ENCODE results near the gene TLN1.

The TLN1 gene

DNA sequence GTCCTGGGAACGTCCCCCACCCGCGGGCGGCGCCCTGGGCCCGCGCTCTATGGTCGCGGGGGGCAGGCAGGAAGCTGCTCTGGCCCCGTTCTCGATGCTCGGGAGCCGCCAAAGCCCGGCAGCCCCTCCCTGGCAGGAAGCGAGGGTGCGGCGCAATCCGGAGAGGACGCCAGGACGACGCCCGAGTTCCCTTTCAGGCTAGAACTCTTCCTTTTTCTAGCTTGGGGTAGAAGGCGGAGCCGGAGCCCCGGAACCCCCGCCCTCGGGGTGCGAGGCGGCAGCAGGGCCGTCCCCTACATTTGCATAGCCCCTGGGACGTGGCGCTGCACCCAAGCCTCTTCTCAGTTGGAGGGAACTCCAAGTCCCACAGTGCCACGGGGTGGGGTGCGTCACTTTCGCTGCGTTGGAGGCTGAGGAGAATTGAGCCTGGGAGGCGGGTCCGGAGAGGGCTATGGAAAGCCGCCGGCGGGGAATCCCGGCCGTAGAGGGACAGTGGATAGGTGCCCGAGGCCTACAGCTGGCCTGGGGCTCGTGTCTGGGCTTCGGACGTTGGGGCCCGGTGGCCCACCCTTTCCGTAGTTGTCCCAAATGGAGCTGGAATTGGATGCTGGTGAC is at the start of gene TLN1, which contains the start of gene CREB3:
TLN1 (minus strand) TSS at position 11 of the 615 bp plus-strand sequence. CDS start 6,501 bp downstream, outside the sequence.
CREB3 (plus strand) TSS at position 482 of the 615 bp plus-strand sequence; CDS start at position 589, 107 bp downstream.
- DNase-seq: peak; percentile 97
- peak; percentile 92 for ATAC-seq

GRCh38 chr9:35781066-35781465 is 49.1 kb upstream of the TLN1 start:
- no peak for ATAC-seq
- DNase-seq: no peak

DNA sequence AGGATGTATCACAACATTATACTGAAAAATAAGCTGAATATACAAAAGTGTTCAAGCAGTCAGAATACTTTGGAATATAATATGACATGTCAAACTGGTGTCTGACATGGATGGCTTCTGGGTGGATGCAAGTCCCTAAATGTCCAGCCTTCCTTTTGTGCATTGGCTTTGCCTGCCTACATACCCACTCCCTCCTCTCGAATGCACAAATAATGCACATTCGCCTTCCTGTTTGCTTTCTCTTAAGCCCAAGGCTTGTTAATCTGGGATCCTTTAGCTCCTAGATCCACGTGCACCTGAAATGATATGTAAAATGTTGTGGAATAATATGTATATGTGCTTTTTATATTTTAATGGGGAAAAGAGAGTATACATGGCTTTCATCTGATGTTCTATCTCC is 46.5 kb upstream of the TLN1 start:
- no peak for ATAC-seq
- DNase-seq: no peak

GRCh38 chr9:35776018-35776417 is 44.0 kb upstream of the TLN1 start:
- DNase-seq: no peak
- ATAC-seq: peak; percentile 69

DNA sequence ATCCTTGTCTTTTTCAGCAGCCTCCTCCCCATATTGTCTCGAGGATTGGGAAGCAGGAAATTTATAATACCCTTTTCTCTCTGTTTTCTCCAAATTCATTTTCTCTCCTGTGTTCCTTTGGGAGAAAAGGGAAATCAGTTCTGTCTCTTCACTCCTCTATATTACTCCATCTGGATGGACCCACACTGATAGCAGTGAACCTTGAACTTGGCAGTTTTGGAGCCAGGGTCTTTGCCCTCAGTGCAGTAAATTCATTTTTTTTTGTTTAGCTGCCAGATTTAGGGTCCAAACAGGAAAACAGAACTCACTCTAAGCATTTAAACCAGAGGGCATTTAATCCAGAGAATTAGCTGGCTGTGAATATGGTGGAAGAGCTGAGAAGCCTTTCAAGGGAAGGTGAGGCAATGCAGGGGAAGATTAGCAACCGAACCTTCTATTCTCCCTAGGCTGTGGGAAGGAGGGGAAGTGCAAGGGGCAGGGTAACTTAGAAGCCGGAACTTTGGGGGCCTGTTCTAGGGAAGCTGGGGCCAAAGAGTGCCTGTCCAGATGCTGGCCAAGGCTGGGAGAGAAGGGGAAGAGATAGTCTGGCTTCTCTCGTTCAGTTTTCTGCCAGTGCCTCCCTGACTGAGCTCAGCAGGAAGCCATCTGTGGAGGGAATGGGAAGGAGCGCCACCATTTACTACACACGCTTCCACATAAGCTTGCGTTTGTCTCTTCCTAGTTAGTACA is 43.1 kb upstream of the TLN1 start:
- DNase-seq (no peak), ATAC-seq (no peak)

- ATAC-seq (no peak), DNase-seq (no peak)
Measured at GRCh38 chr9:35771943-35772342, 39.9 kb upstream of the TLN1 start.

- DNase-seq (no peak), ATAC-seq (no peak)
Measured at GRCh38 chr9:35771534-35771933, 39.5 kb upstream of the TLN1 start.

- DNase-seq: no peak
- no peak for ATAC-seq
Measured at GRCh38 chr9:35771075-35771433, 39.1 kb upstream of the TLN1 start.

DNA sequence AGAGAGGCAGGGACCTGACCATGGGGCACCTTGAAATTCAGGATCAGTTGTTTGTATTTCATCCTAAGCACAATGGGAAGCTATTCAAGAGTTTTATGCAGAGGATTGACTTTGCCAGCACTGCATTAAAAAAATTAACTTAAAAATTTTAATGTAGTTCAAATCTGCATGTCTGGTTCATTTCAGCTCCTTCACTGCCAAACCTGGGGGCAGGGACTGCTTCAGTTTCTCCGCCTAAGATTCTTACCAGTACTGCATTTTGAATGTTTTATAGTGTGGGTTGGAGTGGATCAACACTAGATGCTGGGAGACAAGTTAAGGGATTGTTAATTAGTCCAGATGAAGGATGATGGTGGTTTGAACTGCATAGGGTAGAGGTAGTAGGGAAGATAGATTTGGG is 37.8 kb upstream of the TLN1 start:
- ATAC-seq (no peak), DNase-seq (no peak)

DNA sequence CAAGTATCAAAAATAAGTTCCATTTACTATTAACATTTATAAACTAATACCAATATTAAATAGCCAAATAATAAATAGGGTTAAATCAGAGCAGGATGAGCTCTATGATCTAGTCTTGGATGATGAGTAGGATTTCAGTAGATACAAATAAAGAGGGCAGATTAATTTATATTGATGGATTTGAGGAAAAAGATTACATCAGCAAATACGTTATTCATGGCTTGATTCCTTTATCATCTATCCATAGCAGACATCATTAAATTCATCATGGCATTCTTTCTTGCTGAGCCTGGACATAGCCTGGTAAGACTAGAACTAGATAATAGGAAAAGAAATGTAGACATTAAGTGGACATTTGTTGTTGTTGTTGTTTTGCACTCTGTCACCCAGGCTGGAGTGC is 35.5 kb upstream of the TLN1 start:
- DNase-seq (no peak), ATAC-seq (no peak)

DNA sequence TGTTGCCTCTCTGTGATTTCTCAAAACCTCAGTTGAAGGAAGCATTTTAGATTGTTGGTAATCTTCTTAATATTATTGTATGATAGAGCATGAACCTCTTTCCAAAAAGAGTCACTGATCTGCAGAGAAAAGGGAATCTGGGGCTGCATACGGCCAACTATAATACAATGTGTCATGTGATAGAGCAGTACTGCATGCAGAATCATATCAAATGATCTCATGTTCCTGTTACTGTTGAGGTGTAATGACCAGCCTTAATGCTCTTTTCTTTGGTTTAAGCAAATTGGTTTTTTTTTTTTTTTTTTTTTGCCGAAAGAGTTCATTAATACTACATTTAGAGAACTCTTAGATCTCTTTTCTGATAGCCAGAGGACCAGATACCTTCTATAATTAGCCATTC is 35.0 kb upstream of the TLN1 start:
- ATAC-seq (no peak), DNase-seq (no peak)

DNA sequence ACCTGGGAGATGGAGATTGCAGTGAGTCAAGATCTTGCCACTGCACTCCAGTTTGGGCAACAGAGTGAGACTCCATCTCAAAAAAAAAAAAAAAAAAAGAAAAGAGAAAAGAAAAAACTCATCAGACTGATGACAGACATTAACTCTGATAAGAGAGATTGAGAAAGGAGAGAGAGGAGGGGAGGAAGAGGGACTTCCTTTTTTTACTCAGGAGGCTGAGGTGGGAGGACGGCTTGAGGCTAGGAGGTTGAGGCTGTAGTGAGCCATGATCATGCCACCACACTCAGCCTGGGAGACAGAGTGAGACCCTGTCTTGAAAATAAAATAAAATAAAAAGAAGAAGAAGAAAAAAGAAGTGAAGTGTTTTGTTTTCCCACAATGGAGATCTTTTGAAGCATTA is 31.8 kb upstream of the TLN1 start:
- ATAC-seq: no peak
- no peak for DNase-seq

DNA sequence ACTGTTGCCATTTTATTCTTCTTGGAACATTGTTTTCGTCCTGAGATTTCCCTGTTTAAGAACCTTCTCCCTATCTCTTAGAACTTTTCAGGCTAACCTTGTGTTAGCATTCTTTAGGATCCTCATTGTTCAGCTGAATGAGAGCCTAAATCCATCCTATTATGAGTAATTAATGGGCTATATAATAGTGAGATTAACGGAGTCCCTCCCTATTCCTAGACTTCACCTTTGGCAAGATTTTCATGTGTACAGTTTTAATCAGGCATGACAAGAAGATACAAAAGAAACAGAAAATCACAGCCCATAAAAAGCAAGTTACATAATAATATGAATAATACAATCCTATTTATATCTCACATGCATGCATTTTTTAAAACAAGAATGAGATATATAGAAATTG is 31.2 kb upstream of the TLN1 start:
- ATAC-seq (no peak), DNase-seq (no peak)

DNA sequence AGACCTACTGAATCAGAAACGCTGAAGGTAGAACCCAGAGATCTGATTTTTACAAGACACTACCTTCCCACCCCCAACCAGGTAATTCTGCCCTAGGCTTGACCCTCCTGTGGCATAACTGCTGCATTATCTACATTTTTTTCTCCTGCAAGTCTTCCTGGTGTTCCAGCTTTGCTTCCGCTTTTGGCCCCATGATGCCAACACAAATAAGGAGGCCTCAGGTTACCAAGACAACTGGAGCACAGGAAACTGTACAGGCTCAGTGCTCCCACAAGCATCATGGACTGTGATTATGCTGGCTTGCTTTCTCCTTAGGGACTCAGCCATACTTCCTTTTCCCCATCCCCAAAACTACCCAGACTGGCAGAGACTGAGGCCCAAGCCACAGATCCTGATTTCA is 28.7 kb upstream of the TLN1 start:
- ATAC-seq: no peak
- DNase-seq: no peak

DNA sequence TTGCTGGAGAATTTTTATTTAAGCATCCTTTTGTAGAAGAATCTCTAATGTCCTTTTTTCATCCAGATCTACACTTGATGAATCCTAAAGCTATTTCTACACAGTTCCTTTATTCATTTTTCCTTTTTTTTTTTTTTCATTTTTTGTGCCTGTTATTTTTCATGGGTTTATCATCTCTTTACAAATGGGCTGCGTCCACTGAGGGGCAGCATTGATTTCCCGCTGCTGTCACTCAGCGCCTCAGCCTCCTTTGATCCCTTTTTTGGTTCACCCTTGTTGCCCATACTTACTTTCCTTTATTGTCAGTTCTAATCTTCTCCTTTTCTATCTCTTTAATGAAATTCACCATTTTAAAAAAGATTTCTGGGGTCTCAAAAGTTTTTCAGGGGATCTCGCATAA is 27.8 kb upstream of the TLN1 start:
- ATAC-seq (no peak), DNase-seq (no peak)

DNA sequence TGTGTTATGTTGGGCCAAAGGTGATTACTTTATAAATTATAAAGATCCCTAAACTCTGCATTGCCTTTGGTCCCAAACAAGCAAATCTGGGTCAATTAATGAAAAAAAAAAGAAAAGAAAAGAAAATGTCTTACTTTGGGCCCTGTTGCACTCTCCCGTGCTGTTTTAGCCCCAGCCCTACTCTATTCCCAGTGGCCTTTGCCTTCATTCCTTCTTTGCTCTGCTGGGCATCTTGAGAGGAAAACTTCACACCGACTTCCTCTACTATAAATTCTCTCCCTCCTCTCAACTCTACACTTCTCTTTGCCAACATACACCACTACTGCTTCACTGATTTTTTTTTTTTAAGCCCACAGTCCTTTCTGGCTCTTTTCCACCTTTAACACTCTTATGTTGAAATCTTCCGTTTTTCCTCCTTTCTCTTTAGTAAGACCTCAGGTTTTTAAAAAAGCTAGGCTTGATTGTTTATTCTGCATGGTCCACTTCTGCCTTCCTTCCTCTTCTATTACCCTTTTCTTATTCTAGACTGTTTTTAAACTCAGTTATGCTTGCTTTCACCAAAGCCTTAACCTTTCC is 26.6 kb upstream of the TLN1 start:
- ATAC-seq: no peak
- no peak for DNase-seq

- DNase-seq (no peak), ATAC-seq (no peak)
Measured at GRCh38 chr9:35757892-35758275, 25.9 kb upstream of the TLN1 start.

DNA sequence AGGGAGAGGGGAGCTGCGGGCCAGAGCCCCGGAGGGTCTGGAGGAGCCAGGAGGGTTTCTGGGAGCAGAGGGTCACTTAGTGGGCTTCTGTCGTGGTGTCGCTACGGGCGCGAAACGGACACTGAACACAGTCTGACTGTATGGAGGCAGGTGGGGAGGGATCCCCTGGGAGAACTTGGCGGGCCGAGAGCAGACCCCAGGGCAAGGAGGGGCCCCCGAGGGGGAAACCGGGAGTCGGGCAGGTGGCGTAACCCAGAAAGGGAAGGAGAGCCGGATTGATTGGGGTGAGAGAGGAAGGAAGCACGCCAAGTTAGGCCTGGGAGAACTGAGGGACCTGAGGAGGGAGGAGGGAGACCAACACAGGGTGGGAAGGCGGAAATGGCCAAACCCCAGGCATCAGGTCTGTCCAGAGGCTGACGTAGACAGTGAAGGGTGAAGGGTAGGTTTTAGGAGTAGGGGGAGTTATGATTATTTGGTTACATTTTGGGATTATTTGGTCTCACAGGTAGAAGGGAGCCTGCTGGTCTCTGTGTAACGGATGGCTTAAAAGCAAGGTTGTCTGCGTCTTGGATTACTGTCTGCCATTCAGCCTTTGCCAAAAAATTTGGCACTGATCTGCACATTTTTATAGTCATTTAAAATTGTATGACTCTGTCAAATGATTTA is 25.4 kb upstream of the TLN1 start:
- DNase-seq: peak; percentile 46
- peak; percentile 38 for ATAC-seq

- ATAC-seq (peak; percentile 86), DNase-seq (peak; percentile 88)
Measured at GRCh38 chr9:35756275-35757225, 24.6 kb upstream of the TLN1 start.

- no peak for DNase-seq
- ATAC-seq: no peak
Measured at GRCh38 chr9:35755071-35755470, 23.1 kb upstream of the TLN1 start.

GRCh38 chr9:35754264-35754663 is 22.3 kb upstream of the TLN1 start, which contains the start of gene MSMP:
TSS of gene MSMP (minus strand) at chr9:35754276. CDS start at chr9:35754129, 147 bp downstream.
- no peak for DNase-seq
- ATAC-seq: no peak

GRCh38 chr9:35753466-35753865 is 21.5 kb upstream of the TLN1 start:
- DNase-seq: no peak
- no peak for ATAC-seq

All from stimulated activated naive CD8-positive, alpha-beta T cell treated with anti-CD3 and anti-CD28 coated beads, Interleukin-15, Interleukin-2, amounts not matched to agents 100 U/mL and 50 U/mL, for 24 hours (primary cell).